Inflammatory macrophage treated with lipopolysaccharide for 4 hours (primary cell): ENCODE measurements around the gene TNFRSF17.

Experiments used
- DNase-seq: peaks from one replicate; pipeline ENCODE4 v3.0.0-alpha.2; 2020

TNFRSF17 gene

DNA sequence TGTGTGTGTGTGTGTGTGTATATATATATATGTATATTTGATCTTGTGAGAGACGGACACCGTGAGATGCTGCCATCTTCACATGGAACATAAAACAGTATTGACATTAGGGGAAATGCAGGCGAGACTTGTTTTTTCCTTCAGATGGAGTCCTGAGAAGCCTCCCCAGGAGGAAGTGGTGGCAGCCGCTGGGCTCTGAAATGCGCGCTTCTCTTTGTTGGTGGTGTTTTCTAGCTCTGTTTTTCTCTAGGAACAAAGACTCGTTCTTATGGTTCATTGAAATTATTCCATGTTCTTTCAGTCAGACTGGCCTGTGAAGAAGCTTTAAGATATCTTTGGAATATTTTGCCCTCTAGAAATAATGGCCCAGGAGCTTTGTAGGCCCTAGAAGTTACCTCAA lies 44.5 kb downstream of the TNFRSF17 start:
- DNase-seq: no peak

DNA sequence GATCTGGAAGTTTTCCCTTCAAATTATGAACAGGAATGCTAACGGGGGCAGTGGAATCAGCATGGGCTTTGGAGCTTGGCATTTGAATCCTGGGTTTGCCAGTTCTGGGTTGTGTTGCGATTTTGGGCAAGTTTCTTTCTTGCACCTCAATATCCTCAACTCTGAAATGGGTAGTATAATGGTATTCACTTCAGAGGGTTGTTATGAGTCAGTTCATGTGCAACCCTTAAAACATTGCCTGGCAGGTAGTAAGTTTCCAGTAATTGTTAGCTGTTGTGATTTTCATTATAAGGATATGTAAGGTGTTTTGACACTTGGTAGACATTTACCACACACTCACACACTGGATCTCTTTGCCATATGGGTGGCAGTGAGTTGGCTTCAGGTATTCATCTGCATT lies 44.9 kb downstream of the TNFRSF17 start:
- DNase-seq: no peak

DNA sequence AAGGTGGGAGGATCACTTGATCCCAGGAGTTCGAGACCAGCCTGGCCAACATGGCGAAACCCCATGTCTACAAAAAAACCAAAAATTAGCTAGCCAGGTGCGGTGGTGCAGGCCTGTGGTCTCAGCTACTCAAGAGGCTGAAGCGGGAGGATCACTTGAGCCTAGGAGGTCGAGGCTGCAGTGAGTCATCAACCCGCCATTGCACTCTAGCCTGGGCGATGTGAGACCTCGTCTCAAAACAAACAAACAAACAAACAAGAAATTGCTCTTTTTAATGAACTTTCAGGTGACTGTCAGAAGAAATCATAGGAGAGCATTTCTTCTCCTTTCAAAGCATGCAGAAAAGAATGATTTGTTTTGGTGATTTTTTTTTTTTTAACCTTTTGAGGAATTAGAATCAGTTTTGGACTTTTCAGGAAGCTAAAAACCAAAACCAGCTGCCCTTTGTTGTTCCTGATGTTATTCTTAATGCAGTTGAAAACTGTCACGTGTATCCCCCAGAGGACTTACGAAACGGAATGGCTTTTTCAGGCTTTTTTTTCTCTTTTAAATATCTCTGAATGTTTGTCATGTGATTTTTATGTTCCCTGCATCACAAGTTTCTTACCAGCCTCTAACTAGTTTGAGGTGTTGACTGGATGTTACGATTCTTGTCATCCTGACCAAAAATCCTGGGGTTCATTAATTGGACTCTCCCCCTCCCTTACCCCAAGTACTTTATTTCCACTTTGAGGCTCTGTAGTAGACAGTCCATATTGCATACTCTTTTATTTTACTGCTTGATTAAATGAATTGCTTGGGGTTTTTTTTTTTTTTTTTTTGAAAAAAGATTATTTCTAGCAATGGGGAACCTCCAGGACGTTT lies 45.6 kb downstream of the TNFRSF17 start:
- DNase-seq: peak; percentile 60

DNA sequence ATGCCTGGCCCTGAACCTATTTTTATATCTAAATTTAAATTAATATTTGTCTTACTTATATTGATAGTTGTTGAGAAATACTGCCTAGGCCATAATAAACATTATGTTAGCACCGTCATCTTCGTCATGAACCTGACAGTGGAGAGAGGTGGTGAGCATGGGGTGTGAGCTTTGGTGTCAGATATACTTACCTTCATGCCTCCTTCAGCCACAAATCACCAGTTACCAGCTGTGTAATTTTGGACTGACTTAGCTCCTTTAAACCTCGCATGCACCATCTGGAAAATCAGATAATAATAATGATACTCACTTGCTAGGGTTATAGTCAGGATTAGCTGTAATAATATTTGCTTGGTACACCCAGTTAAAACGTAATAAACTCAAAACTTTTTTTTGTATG lies 46.6 kb downstream of the TNFRSF17 start:
- DNase-seq: no peak

DNA sequence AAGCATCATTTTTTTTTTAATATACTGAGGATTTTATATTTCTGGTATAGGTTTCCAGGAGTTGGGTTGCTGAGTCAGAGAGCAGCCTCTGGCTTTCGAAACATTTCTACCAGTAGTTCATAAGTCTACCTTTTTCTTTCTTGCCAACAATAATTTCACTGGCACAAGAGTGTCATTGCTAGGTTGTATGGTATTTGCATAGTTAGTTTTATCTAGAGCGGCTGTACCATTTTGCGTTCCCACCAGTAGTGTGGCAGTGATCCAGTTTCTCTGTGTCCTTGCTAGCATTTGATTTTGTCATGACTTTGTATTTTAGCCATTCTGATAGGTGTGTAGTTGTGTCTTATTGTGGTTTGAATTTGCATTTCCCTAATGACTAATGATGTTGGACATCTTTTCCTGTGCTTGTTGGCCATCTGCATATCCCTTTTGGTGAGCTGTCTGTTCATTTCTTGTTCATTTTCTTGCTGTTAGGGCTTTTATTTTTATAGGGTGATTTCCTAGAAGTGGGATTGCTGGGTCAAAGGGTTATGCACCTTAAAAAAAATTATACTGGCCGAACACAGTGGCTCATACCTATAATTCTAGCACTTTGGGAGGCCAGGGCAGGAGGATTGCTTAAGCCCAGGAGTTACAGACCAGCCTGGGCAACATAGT lies 51.4 kb downstream of the TNFRSF17 start:
- no peak for DNase-seq

DNA sequence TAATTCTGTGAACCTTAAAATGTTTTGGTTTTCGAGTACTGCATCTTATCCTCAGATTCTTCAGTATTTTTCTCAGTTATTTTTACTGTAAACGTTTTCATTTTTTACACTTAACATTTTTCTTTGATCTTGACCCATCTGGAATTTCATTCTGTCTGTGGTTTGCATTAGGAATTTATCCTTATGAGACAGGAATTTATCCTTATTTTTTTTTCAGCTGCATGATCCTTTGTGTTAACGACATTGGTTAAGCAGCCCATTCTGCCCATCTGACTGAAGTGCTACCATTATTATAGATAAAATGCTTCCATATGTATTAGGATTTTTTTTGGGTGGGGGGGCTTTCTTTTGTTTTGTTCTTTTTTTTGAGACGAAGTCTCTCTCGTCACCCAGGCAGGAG lies 52.5 kb downstream of the TNFRSF17 start:
- DNase-seq: no peak
